OCI-LY1 (cell line): ENCODE data around the gene GIMD1.

Experiments used
- H2AFZ ChIP-seq: fragments of 200-600 bp; sonication (generic), shearing (Covaris generic); 2 replicates; pipeline ENCODE4 v1.6.0; 2014; ENCODE audit warnings: antibody characterized with exemption, mild to moderate bottlenecking, low read length
- H3F3A ChIP-seq: fragments of 200-600 bp; sonication (generic), shearing (Covaris generic); 2 replicates; pipeline ENCODE4 v1.6.0; 2014; ENCODE audit warnings: mild to moderate bottlenecking, antibody characterized with exemption, low read length, moderate library complexity; ENCODE audit not compliant: insufficient read depth
- H3K27ac ChIP-seq: fragments of 200-600 bp; sonication (generic); 2 replicates; pipeline ENCODE4 v1.5.1; 2014; ENCODE audit warnings: low read length, mixed run types, mild to moderate bottlenecking, low read depth; ENCODE audit not compliant: poor library complexity, severe bottlenecking
- H3K27me3 ChIP-seq: fragments of 200-600 bp; sonication (generic); 2 replicates; pipeline ENCODE4 v1.6.0; 2014; ENCODE audit warnings: antibody characterized with exemption, mild to moderate bottlenecking, low read length, moderate library complexity; ENCODE audit not compliant: insufficient read depth
- H3K36me3 ChIP-seq: fragments of 200-600 bp; sonication (generic); 2 replicates; pipeline ENCODE4 v1.6.1; 2014; ENCODE audit warnings: mild to moderate bottlenecking, antibody characterized with exemption, low read length, moderate library complexity, mixed read lengths; ENCODE audit not compliant: insufficient read depth
- H3K4me1 ChIP-seq: fragments of 200-600 bp; sonication (generic); 2 replicates; pipeline ENCODE4 v1.5.1; 2014; ENCODE audit warnings: mild to moderate bottlenecking, low read length, moderate library complexity; ENCODE audit not compliant: insufficient read depth, severe bottlenecking
- H3K4me2 ChIP-seq: fragments of 200-600 bp; sonication (generic), shearing (Covaris generic); 2 replicates; pipeline ENCODE4 v1.6.1; 2014; ENCODE audit warnings: low read length
- H3K4me3 ChIP-seq: fragments of 200-600 bp; sonication (generic); 2 replicates; pipeline ENCODE4 v1.5.1; 2014; ENCODE audit warnings: low read length, low read depth, mild to moderate bottlenecking, mixed read lengths; ENCODE audit not compliant: poor library complexity, severe bottlenecking
- H3K79me2 ChIP-seq: fragments of 200-600 bp; shearing (Covaris generic); 2 replicates; pipeline ENCODE4 v1.6.1; 2016; ENCODE audit warnings: mixed run types, low read length, mixed read lengths; ENCODE audit not compliant: insufficient read depth
- H3K9ac ChIP-seq: fragments of 200-600 bp; sonication (generic), shearing (Covaris generic); 2 replicates; pipeline ENCODE4 v1.6.1; 2014; ENCODE audit warnings: mild to moderate bottlenecking, low read length, mixed read lengths
- H3K9me2 ChIP-seq: fragments of 200-600 bp; sonication (generic), shearing (Covaris generic); 2 replicates; pipeline ENCODE4 v1.6.1; 2014; ENCODE audit warnings: low read depth, mild to moderate bottlenecking, low read length, mixed read lengths
- H3K9me3 ChIP-seq: fragments of 200-600 bp; shearing (Covaris generic); 2 replicates; pipeline ENCODE4 v1.6.1; 2014; ENCODE audit warnings: low read length, mixed read lengths
- H4K20me1 ChIP-seq: fragments of 200-600 bp; sonication (generic), shearing (Covaris generic); 2 replicates; pipeline ENCODE4 v1.6.0; 2016; ENCODE audit warnings: mild to moderate bottlenecking, low read length; ENCODE audit not compliant: insufficient read depth
- CTCF ChIP-seq: fragments of 200-600 bp; sonication (generic), shearing (Covaris generic); IDR thresholded peaks from 2 replicates; pipeline ENCODE4 v1.5.1; 2017; ENCODE audit warnings: mild to moderate bottlenecking, antibody characterized with exemption, low read length, moderate library complexity, mixed read lengths
- EZH2 ChIP-seq: fragments of 200-600 bp; sonication (generic), shearing (Covaris generic); IDR thresholded peaks from 2 replicates; pipeline ENCODE4 v1.8.0; 2017; ENCODE audit warnings: borderline replicate concordance, mixed run types, mild to moderate bottlenecking, antibody characterized with exemption, low read length, moderate library complexity, mixed read lengths

GIMD1 gene

GRCh38 chr4:106315968-106316772 lies 52.4 kb downstream of the GIMD1 start, which contains the start of the genes AIMP1 and TBCK:
Gene AIMP1 (plus strand): TSS chr4:106316550. CDS start chr4:106325010, 8,460 bp downstream.
Gene TBCK (minus strand): TSS chr4:106316209. CDS start chr4:106308960, 7,249 bp downstream.
- Histone ChIP-seq H3K4me1 (peaks cover 30% of the 10 kb centered on the region), H3K27ac (peak within 1 kb of the TSS; percentile 71), H3F3A (no peaks in the 10 kb centered on the region; the same call in 1 of the 2 replicates), H3K9me2 (no peaks in the 10 kb centered on the region), H3K79me2 (peaks cover 49% of the 10 kb centered on the region), H3K4me2 (peak within 1 kb of the TSS; percentile 86), H3K9ac (peak within 1 kb of the TSS; percentile 91), H4K20me1 (no peaks in the 10 kb centered on the region), H3K4me3 (peak within 1 kb of the TSS; percentile 88), H2AFZ (peak within 1 kb of the TSS; percentile 8; the same call in 1 of the 2 replicates), H3K27me3 (no peaks in the 10 kb centered on the region), H3K9me3 (no peaks in the 10 kb centered on the region), H3K36me3 (peaks cover 15% of the 10 kb centered on the region)
- TF ChIP-seq EZH2: no peak
- no peak for TF ChIP-seq CTCF

- Histone ChIP-seq H3K4me2 (peak overlapping the region; percentile 86), H3K9ac (peak overlapping the region; percentile 91), H3K79me2 (peaks cover 49% of the 10 kb centered on the region), H4K20me1 (no peaks in the 10 kb centered on the region), H3K36me3 (peaks cover 13% of the 10 kb centered on the region), H2AFZ (no peak overlapping the region), H3K9me2 (no peaks in the 10 kb centered on the region), H3K4me3 (peak overlapping the region; percentile 88), H3F3A (no peaks in the 10 kb centered on the region; the same call in 1 of the 2 replicates), H3K27ac (peak overlapping the region; percentile 71), H3K4me1 (peaks cover 30% of the 10 kb centered on the region), H3K9me3 (no peaks in the 10 kb centered on the region), H3K27me3 (no peaks in the 10 kb centered on the region)
- TF ChIP-seq CTCF (no peak), EZH2 (no peak)
Observed at GRCh38 chr4:106315476-106315967, 53.1 kb downstream of the GIMD1 start.

GRCh38 chr4:106314960-106315359 lies 53.6 kb downstream of the GIMD1 start:
- Histone ChIP-seq H3K79me2 (peaks cover 43% of the 10 kb centered on the region), H4K20me1 (no peaks in the 10 kb centered on the region), H3K4me3 (peak overlapping the region; percentile 88), H3F3A (no peaks in the 10 kb centered on the region; the same call in 1 of the 2 replicates), H2AFZ (no peak overlapping the region), H3K4me1 (peaks cover 30% of the 10 kb centered on the region), H3K27ac (no peak overlapping the region), H3K4me2 (peak overlapping the region; percentile 86), H3K36me3 (peaks cover 8% of the 10 kb centered on the region; the same call in 1 of the 2 replicates), H3K9me2 (no peaks in the 10 kb centered on the region), H3K27me3 (no peaks in the 10 kb centered on the region), H3K9me3 (no peaks in the 10 kb centered on the region), H3K9ac (peak overlapping the region; percentile 91)
- no peak for TF ChIP-seq EZH2
- TF ChIP-seq CTCF: no peak
